WTC11 (cell line): ENCODE results near the gene PTH1R. TPM values are rescaled to one million over a fixed set of nuclear protein-coding genes. Genes with fewer than 3 reads are reported as not detected.

Source experiments
- ATAC-seq: fragments of 200-7000 bp; cut with Tn5 transposase; 2 replicates; pipeline ENCODE4 v1.10.0; 2021; ENCODE audit warnings: mild to moderate bottlenecking, moderate library complexity
- CTCF ChIA-PET: fragments of 300-600 bp; sonication (Branson Sonifier 250); formaldehyde crosslinking; loops from one replicate; lab custom pipeline; 2021; ENCODE audit warnings: antibody characterized with exemption; lab: Charles Lee
- POLR2A ChIA-PET: fragments of 350-600 bp; sonication (Branson Sonifier 250); formaldehyde crosslinking; loops from one replicate; lab custom pipeline; 2021; ENCODE audit warnings: antibody characterized with exemption; lab: Charles Lee
- DNase-seq: peaks from one replicate; pipeline ENCODE4 v3.0.0; 2021; ENCODE audit warnings: low spot score
- H3K27ac Mint-ChIP-seq: 2 replicates; pipeline ENCODE4 v1.8.0; 2021; ENCODE audit warnings: mixed read lengths
- H3K27me3 Mint-ChIP-seq: 2 replicates; pipeline ENCODE4 v1.8.0; 2021; ENCODE audit warnings: low read depth, mild to moderate bottlenecking, moderate library complexity, mixed read lengths
- H3K36me3 Mint-ChIP-seq: 2 replicates; pipeline ENCODE4 v1.8.0; 2021; ENCODE audit warnings: mixed read lengths
- H3K4me1 Mint-ChIP-seq: 2 replicates; pipeline ENCODE4 v1.8.0; 2022; ENCODE audit warnings: mixed read lengths
- H3K4me3 Mint-ChIP-seq: 2 replicates; pipeline ENCODE4 v1.8.0; 2021; ENCODE audit warnings: mild to moderate bottlenecking, moderate library complexity, mixed read lengths
- H3K9me3 Mint-ChIP-seq: 2 replicates; pipeline ENCODE4 v1.8.0; 2021; ENCODE audit warnings: mixed read lengths
- AR ChIP-seq: fragments of 250-450 bp; sonication (Bioruptor Pico); IDR thresholded peaks from 2 replicates; pipeline ENCODE4 v1.9.0; 2021; ENCODE audit warnings: mild to moderate bottlenecking
- ATF6 ChIP-seq: sonication (generic); formaldehyde crosslinking; IDR thresholded peaks from 2 replicates; pipeline ENCODE4 v1.8.1; 2023; ENCODE audit warnings: mild to moderate bottlenecking, missing genetic modification reagents
- CTCF ChIP-seq: fragments of 200-600 bp; IDR thresholded peaks from 2 replicates; pipeline ENCODE4 v1.8.0; 2022; ENCODE audit warnings: antibody characterized with exemption
- E2F5 ChIP-seq: sonication (generic); formaldehyde crosslinking; IDR thresholded peaks from 2 replicates; pipeline ENCODE4 v1.8.1; 2022; ENCODE audit warnings: mild to moderate bottlenecking, moderate library complexity, missing genetic modification reagents
- ERG ChIP-seq: fragments of 250-450 bp; sonication (Bioruptor Pico); IDR thresholded peaks from 2 replicates; pipeline ENCODE4 v1.8.0; 2021; ENCODE audit warnings: mild to moderate bottlenecking
- ETV6 ChIP-seq: sonication (generic); formaldehyde crosslinking; IDR thresholded peaks from 2 replicates; pipeline ENCODE4 v1.8.1; 2022; ENCODE audit warnings: mild to moderate bottlenecking, missing genetic modification reagents
- FOXJ3 ChIP-seq: sonication (generic); formaldehyde crosslinking; IDR thresholded peaks from 2 replicates; pipeline ENCODE4 v1.9.0; 2021; ENCODE audit warnings: missing genetic modification reagents, mild to moderate bottlenecking, borderline replicate concordance
- FOXP1 ChIP-seq: sonication (generic); formaldehyde crosslinking; IDR thresholded peaks from 2 replicates; pipeline ENCODE4 v1.8.0; 2022; ENCODE audit warnings: missing genetic modification reagents, mild to moderate bottlenecking, moderate library complexity, borderline replicate concordance
- GTF2I ChIP-seq: fragments of 250-450 bp; sonication (Bioruptor Pico); conservative IDR thresholded peaks from 2 replicates; pipeline ENCODE4 v1.4.0; 2021; ENCODE audit warnings: mild to moderate bottlenecking
- MLX ChIP-seq: sonication (generic); formaldehyde crosslinking; IDR thresholded peaks from 2 replicates; pipeline ENCODE4 v1.8.1; 2023; ENCODE audit warnings: mild to moderate bottlenecking, missing genetic modification reagents, moderate library complexity
- PREB ChIP-seq: sonication (generic); formaldehyde crosslinking; IDR thresholded peaks from 2 replicates; pipeline ENCODE4 v1.8.1; 2022; ENCODE audit warnings: mild to moderate bottlenecking, missing genetic modification reagents, moderate library complexity, borderline replicate concordance
- PRRX2 ChIP-seq: fragments of 250-450 bp; sonication (Bioruptor Pico); IDR thresholded peaks from 2 replicates; pipeline ENCODE4 v1.8.0; 2021; ENCODE audit warnings: mild to moderate bottlenecking
- TP53 ChIP-seq: sonication (generic); formaldehyde crosslinking; IDR thresholded peaks from 2 replicates; pipeline ENCODE4 v1.8.1; 2023; ENCODE audit warnings: mild to moderate bottlenecking, missing genetic modification reagents
- ZBTB21 ChIP-seq: sonication (generic); formaldehyde crosslinking; IDR thresholded peaks from 2 replicates; pipeline ENCODE4 v1.8.1; 2023; ENCODE audit warnings: mild to moderate bottlenecking, missing genetic modification reagents, borderline replicate concordance
- ZBTB43 ChIP-seq: sonication (generic); formaldehyde crosslinking; IDR thresholded peaks from 2 replicates; pipeline ENCODE4 v1.8.1; 2023; ENCODE audit warnings: mild to moderate bottlenecking, missing genetic modification reagents
- ZMAT4 ChIP-seq: fragments of 250-450 bp; sonication (Bioruptor Pico); IDR thresholded peaks from 2 replicates; pipeline ENCODE4 v1.9.0; 2021; ENCODE audit warnings: mild to moderate bottlenecking
- ZNF138 ChIP-seq: sonication (generic); formaldehyde crosslinking; conservative IDR thresholded peaks from 2 replicates; pipeline ENCODE4 v1.8.1; 2022; ENCODE audit warnings: mild to moderate bottlenecking, moderate library complexity, missing genetic modification reagents
- ZNF423 ChIP-seq: fragments of 250-450 bp; sonication (Bioruptor Pico); IDR thresholded peaks from 2 replicates; pipeline ENCODE4 v2.1.2; 2022; ENCODE audit warnings: mild to moderate bottlenecking, moderate library complexity
- total RNA-seq: library from RNA; stranded (reverse); gene quantifications from 3 replicates; pipeline ENCODE4 v1.2.3, GENCODE V29; 2021

PTH1R gene
- total RNA-seq, 1 experiment from 2014 or later: 12.0 TPM

- Mint-ChIP-seq H3K4me1 (no peaks in the 10 kb centered on the region), H3K4me3 (no peak overlapping the region), H3K27me3 (no peaks in the 10 kb centered on the region), H3K27ac (no peak overlapping the region), H3K36me3 (no peaks in the 10 kb centered on the region), H3K9me3 (no peaks in the 10 kb centered on the region)
- no peak for TF ChIP-seq ERG (CRISPR knock-in tag)
- TF ChIP-seq MLX: no peak
- no peak for TF ChIP-seq FOXJ3
- no peak for TF ChIP-seq AR (CRISPR knock-in tag)
- TF ChIP-seq FOXP1 (CRISPR knock-in tag): no peak
- no peak for TF ChIP-seq CTCF
- no peak for TF ChIP-seq ZNF138 (CRISPR knock-in tag)
- no peak for TF ChIP-seq PREB (CRISPR knock-in tag)
- TF ChIP-seq ZBTB43 (CRISPR knock-in tag): no peak
- TF ChIP-seq ZBTB21 (CRISPR knock-in tag): no peak
- no peak for TF ChIP-seq ZNF423 (CRISPR knock-in tag)
- no peak for TF ChIP-seq PRRX2 (CRISPR knock-in tag)
- no peak for TF ChIP-seq E2F5 (CRISPR knock-in tag)
- no peak for TF ChIP-seq TP53 (CRISPR knock-in tag)
- TF ChIP-seq ZMAT4 (CRISPR knock-in tag): no peak
- no peak for TF ChIP-seq ETV6
- TF ChIP-seq GTF2I (CRISPR knock-in tag): no peak
- TF ChIP-seq ATF6 (CRISPR knock-in tag): no peak
- CTCF ChIA-PET: interaction anchor here (0.5 to 4.4 kb wide), 11 partner anchors 16 to 761 kb away, joined by 3 to 39 read pairs (median 4); partner anchors contain the start of gene ALS2CL
- no peak for DNase-seq
- POLR2A ChIA-PET: no interaction called here
- no peak for ATAC-seq
These were observed 11.4 kb upstream of the PTH1R start for GRCh38 chr3:46866032-46866595.
